DND-41 (cell line): ENCODE results near the gene FBLN5.
A peak's percentile ranks its signal among the peaks of the same experiment; 100 is the strongest.

Experiments
- ATAC-seq: fragments of 200-7000 bp; cut with Tn5 transposase; 3 replicates; pipeline ENCODE4 v1.9.1; 2021; ENCODE audit warnings: low read depth; ENCODE audit not compliant: insufficient read depth
- DNase-seq: peaks from one replicate; pipeline ENCODE4 v3.0.0-alpha.2; 2020
- H2AFZ ChIP-seq: 2 replicates; pipeline ENCODE4 v1.6.0; 2012; ENCODE audit warnings: low read depth, low read length
- H3K27ac ChIP-seq: 2 replicates; pipeline ENCODE4 v1.5.1; 2012; ENCODE audit warnings: low read length, inconsistent platforms
- H3K27me3 ChIP-seq: fragments of 200-600 bp; sonication (generic); 2 replicates; pipeline ENCODE4 v1.6.0; 2012; ENCODE audit warnings: low read length, mild to moderate bottlenecking, inconsistent platforms; ENCODE audit not compliant: insufficient read depth, poor library complexity
- H3K36me3 ChIP-seq: 2 replicates; pipeline ENCODE4 v1.5.1; 2012; ENCODE audit warnings: low read length, inconsistent platforms; ENCODE audit not compliant: insufficient read depth
- H3K4me1 ChIP-seq: 2 replicates; pipeline ENCODE4 v1.5.1; 2012; ENCODE audit warnings: mild to moderate bottlenecking, low read length; ENCODE audit not compliant: insufficient read depth
- H3K4me2 ChIP-seq: 2 replicates; pipeline ENCODE4 v1.6.0; 2012; ENCODE audit warnings: mild to moderate bottlenecking, moderate library complexity, low read length, inconsistent platforms; ENCODE audit not compliant: insufficient read depth
- H3K4me3 ChIP-seq, 2 experiments: fragments of 200-600 bp in 1 of 2; shearing (Covaris generic) in 1 of 2; 2 replicates each; pipeline ENCODE4 v1.5.1; 2012 to 2016; ENCODE audit warnings: inconsistent platforms in 2 of 2, low read length in 2 of 2, mild to moderate bottlenecking in 2 of 2, low read depth in 1 of 2, moderate library complexity in 1 of 2
- H3K79me2 ChIP-seq: 2 replicates; pipeline ENCODE4 v1.6.0; 2012; ENCODE audit warnings: low read length, inconsistent platforms; ENCODE audit not compliant: insufficient read depth
- H3K9ac ChIP-seq: 2 replicates; pipeline ENCODE4 v1.6.0; 2012; ENCODE audit warnings: low read depth, mild to moderate bottlenecking, inconsistent platforms, low read length, moderate library complexity
- H3K9me3 ChIP-seq: 2 replicates; pipeline ENCODE4 v1.5.1; 2012; ENCODE audit warnings: low read length, moderate library complexity, mild to moderate bottlenecking, inconsistent platforms; ENCODE audit not compliant: insufficient read depth, severe bottlenecking
- H4K20me1 ChIP-seq: 2 replicates; pipeline ENCODE4 v1.6.0; 2012; ENCODE audit warnings: low read length; ENCODE audit not compliant: insufficient read depth
- CTCF ChIP-seq: IDR thresholded peaks from 2 replicates; pipeline ENCODE4 v1.5.1; 2012; ENCODE audit warnings: borderline replicate concordance, low read length, moderate library complexity, mild to moderate bottlenecking; ENCODE audit not compliant: poor library complexity, severe bottlenecking; ENCODE audit errors: extremely low read depth
- EZH2 ChIP-seq: IDR thresholded peaks from 3 replicates; pipeline ENCODE4 v1.6.1; 2012; ENCODE audit warnings: borderline replicate concordance, low read depth, mild to moderate bottlenecking, moderate library complexity, low read length, inconsistent platforms; ENCODE audit not compliant: severe bottlenecking

The FBLN5 gene

GRCh38 chr14:91942128-91942527 is 5.4 kb downstream of the FBLN5 start:
- H3K4me2 ChIP-seq: no peak overlapping the region
- H3K27ac ChIP-seq: no peak overlapping the region
- no peak overlapping the region for H3K4me3 ChIP-seq
- no peak overlapping the region for H2AFZ ChIP-seq
- no peaks in the 10 kb centered on the region for H4K20me1 ChIP-seq
- peak; percentile 50; the same call in 1 of the 3 replicates for ATAC-seq
- DNase-seq: peak; percentile 13
- H3K36me3 ChIP-seq: no peaks in the 10 kb centered on the region
- H3K9me3 ChIP-seq: no peaks in the 10 kb centered on the region
- H3K79me2 ChIP-seq: no peaks in the 10 kb centered on the region
- no peak overlapping the region for H3K9ac ChIP-seq
- no peaks in the 10 kb centered on the region for H3K27me3 ChIP-seq
- H3K4me1 ChIP-seq: no peaks in the 10 kb centered on the region
- TF ChIP-seq EZH2 (no peak), CTCF (no peak)

DNA sequence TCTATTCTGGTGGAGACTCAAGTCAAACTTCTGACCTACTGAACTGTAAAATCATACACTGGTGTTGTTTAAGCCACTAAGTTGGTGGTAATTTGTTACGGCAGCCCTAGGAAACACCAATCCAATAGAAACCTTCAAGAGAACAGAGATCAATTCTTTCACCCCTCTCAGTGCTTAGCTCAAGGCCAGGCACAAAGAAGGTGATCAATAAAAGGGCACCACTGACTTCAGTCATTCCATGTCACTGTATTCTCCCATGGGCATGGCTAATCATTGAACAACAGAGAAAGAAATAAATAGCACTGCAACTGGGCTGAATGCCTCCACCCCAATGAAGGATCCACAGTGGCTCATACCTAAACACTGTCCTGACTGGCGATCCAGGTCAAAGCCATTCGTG is 7.3 kb downstream of the FBLN5 start:
- Histone ChIP-seq H4K20me1 (no peaks in the 10 kb centered on the region), H3K9me3 (no peaks in the 10 kb centered on the region), H3K9ac (no peak overlapping the region), H2AFZ (no peak overlapping the region), H3K4me2 (no peak overlapping the region), H3K27ac (no peak overlapping the region), H3K4me1 (no peaks in the 10 kb centered on the region), H3K4me3 (no peak overlapping the region), H3K79me2 (no peaks in the 10 kb centered on the region), H3K27me3 (no peaks in the 10 kb centered on the region), H3K36me3 (no peaks in the 10 kb centered on the region)
- ATAC-seq (no peak), DNase-seq (no peak)
- TF ChIP-seq EZH2 (no peak), CTCF (no peak)

GRCh38 chr14:91935586-91935985 is 11.9 kb downstream of the FBLN5 start:
- H3K9me3 ChIP-seq: no peaks in the 10 kb centered on the region
- H3K36me3 ChIP-seq: no peaks in the 10 kb centered on the region
- ATAC-seq (no peak), DNase-seq (no peak)
- no peak for TF ChIP-seq CTCF
- no peak for TF ChIP-seq EZH2
- no peaks in the 10 kb centered on the region for H3K79me2 ChIP-seq
- no peak overlapping the region for H3K9ac ChIP-seq
- H2AFZ ChIP-seq: no peak overlapping the region
- H3K4me1 ChIP-seq: no peaks in the 10 kb centered on the region
- no peak overlapping the region for H3K4me3 ChIP-seq
- no peak overlapping the region for H3K27ac ChIP-seq
- H3K27me3 ChIP-seq: no peaks in the 10 kb centered on the region
- no peaks in the 10 kb centered on the region for H4K20me1 ChIP-seq
- no peak overlapping the region for H3K4me2 ChIP-seq
